Effector memory CD8-positive, alpha-beta T cell (primary cell): ENCODE measurements around the gene DOC2B.

ENCODE experiments used
- ATAC-seq: fragments of 150-1000 bp; cut with Tn5 transposase; replicated peaks from 2 replicates; pipeline ENCODE4 v1.10.0; 2021; ENCODE audit warnings: mild to moderate bottlenecking, moderate library complexity
- DNase-seq, 3 experiments: peaks; one replicate each; pipeline ENCODE4 v3.0.0; 2021
- H3K27ac Mint-ChIP-seq, 2 donors: one replicate each; pipeline ENCODE4 v1.8.0; 2022; ENCODE audit warnings: mild to moderate bottlenecking in 2 of 2, mixed read lengths in 2 of 2, moderate library complexity in 2 of 2
- H3K27me3 Mint-ChIP-seq, 2 donors: one replicate each; pipeline ENCODE4 v1.8.0; 2022; ENCODE audit warnings: mixed read lengths in 2 of 2
- H3K36me3 Mint-ChIP-seq: one replicate; pipeline ENCODE4 v1.8.0; 2022; ENCODE audit warnings: mild to moderate bottlenecking, moderate library complexity, mixed read lengths; ENCODE audit not compliant: insufficient read depth
- H3K4me1 Mint-ChIP-seq, 2 donors: one replicate each; pipeline ENCODE4 v1.8.0; 2022; ENCODE audit warnings: low read depth in 2 of 2, mixed read lengths in 2 of 2
- H3K4me3 Mint-ChIP-seq, 2 donors: one replicate each; pipeline ENCODE4 v1.8.0; 2022; ENCODE audit warnings: mild to moderate bottlenecking in 2 of 2, mixed read lengths in 2 of 2, moderate library complexity in 2 of 2
- H3K9me3 Mint-ChIP-seq, 2 donors: one replicate each; pipeline ENCODE4 v1.8.0; 2022; ENCODE audit warnings: mixed read lengths in 2 of 2

DOC2B gene

GRCh38 chr17:157901-158300, 23.5 kb downstream of the DOC2B start:
- H3K36me3 Mint-ChIP-seq, result no peaks in the 10 kb centered on the region
- no peaks in the 10 kb centered on the region for H3K9me3 Mint-ChIP-seq
- H3K27me3 Mint-ChIP-seq, result peaks cover 14 to 73% of the 10 kb centered on the region in 2 donors
- no peak for DNase-seq
- H3K4me1 Mint-ChIP-seq, result peaks cover 0 to 2% of the 10 kb centered on the region in 2 donors
- no peak overlapping the region for H3K4me3 Mint-ChIP-seq
- no peak for ATAC-seq
- no peak overlapping the region for H3K27ac Mint-ChIP-seq

- DNase-seq, result no peak
- H3K27me3 Mint-ChIP-seq, result peaks cover 16 to 73% of the 10 kb centered on the region in 2 donors
- no peak overlapping the region for H3K27ac Mint-ChIP-seq
- no peaks in the 10 kb centered on the region for H3K36me3 Mint-ChIP-seq
- H3K4me3 Mint-ChIP-seq, result no peak overlapping the region
- peaks cover 0 to 2% of the 10 kb centered on the region in 2 donors for H3K4me1 Mint-ChIP-seq
- no peaks in the 10 kb centered on the region for H3K9me3 Mint-ChIP-seq
- ATAC-seq, result no peak
These were observed 24.5 kb downstream of the DOC2B start for GRCh38 chr17:156946-157345.

- Mint-ChIP-seq H3K4me3 (no peak overlapping the region), H3K4me1 (peaks cover 0 to 2% of the 10 kb centered on the region in 2 donors), H3K27ac (no peak overlapping the region), H3K27me3 (peaks cover 17 to 72% of the 10 kb centered on the region in 2 donors), H3K36me3 (no peaks in the 10 kb centered on the region), H3K9me3 (no peaks in the 10 kb centered on the region)
- DNase-seq (no peak), ATAC-seq (no peak)
These were observed 25.3 kb downstream of the DOC2B start for GRCh38 chr17:156094-156621.

GRCh38 chr17:155576-155975, 25.9 kb downstream of the DOC2B start:
- Mint-ChIP-seq H3K4me1 (peaks cover 0 to 2% of the 10 kb centered on the region in 2 donors), H3K9me3 (no peaks in the 10 kb centered on the region), H3K4me3 (no peak overlapping the region), H3K36me3 (no peaks in the 10 kb centered on the region), H3K27me3 (peaks cover 17 to 67% of the 10 kb centered on the region in 2 donors), H3K27ac (no peak overlapping the region)
- ATAC-seq (no peak), DNase-seq (no peak)

- ATAC-seq (no peak), DNase-seq (no peak)
- H3K36me3 Mint-ChIP-seq, result no peaks in the 10 kb centered on the region
- no peaks in the 10 kb centered on the region for H3K9me3 Mint-ChIP-seq
- H3K27ac Mint-ChIP-seq, result no peak overlapping the region
- H3K4me1 Mint-ChIP-seq, result peaks cover 0 to 2% of the 10 kb centered on the region in 2 donors
- no peak overlapping the region for H3K4me3 Mint-ChIP-seq
- H3K27me3 Mint-ChIP-seq, result peaks cover 21 to 62% of the 10 kb centered on the region in 2 donors
These were observed 27.6 kb downstream of the DOC2B start for GRCh38 chr17:153851-154250.

GRCh38 chr17:152860-153420, 28.5 kb downstream of the DOC2B start:
- Mint-ChIP-seq H3K27ac (no peak overlapping the region), H3K4me1 (peaks cover 0 to 2% of the 10 kb centered on the region in 2 donors), H3K27me3 (peaks cover 16 to 63% of the 10 kb centered on the region in 2 donors), H3K9me3 (no peaks in the 10 kb centered on the region), H3K4me3 (no peak overlapping the region), H3K36me3 (no peaks in the 10 kb centered on the region)
- DNase-seq (no peak), ATAC-seq (no peak)

- Mint-ChIP-seq H3K4me3 (no peak overlapping the region), H3K27me3 (peaks cover 16 to 59% of the 10 kb centered on the region in 2 donors), H3K27ac (no peak overlapping the region), H3K4me1 (peaks cover 0 to 2% of the 10 kb centered on the region in 2 donors), H3K36me3 (no peaks in the 10 kb centered on the region), H3K9me3 (no peaks in the 10 kb centered on the region)
- DNase-seq (no peak), ATAC-seq (no peak)
These were observed 29.3 kb downstream of the DOC2B start for GRCh38 chr17:151886-152859.

- peaks cover 0 to 2% of the 10 kb centered on the region in 2 donors for H3K4me1 Mint-ChIP-seq
- H3K36me3 Mint-ChIP-seq, result no peaks in the 10 kb centered on the region
- ATAC-seq, result no peak
These were observed 30.4 kb downstream of the DOC2B start for GRCh38 chr17:151004-151403.

GRCh38 chr17:149897-150584, 31.4 kb downstream of the DOC2B start:
- Mint-ChIP-seq H3K36me3 (no peaks in the 10 kb centered on the region), H3K4me1 (peaks cover 0 to 2% of the 10 kb centered on the region in 2 donors), H3K9me3 (no peaks in the 10 kb centered on the region), H3K27ac (no peak overlapping the region), H3K4me3 (no peak overlapping the region), H3K27me3 (peaks cover 16 to 40% of the 10 kb centered on the region in 2 donors)
- no peak for DNase-seq
- ATAC-seq, result no peak

More at GRCh38 chr17:151004-151403, 30.4 kb downstream of the DOC2B start:
- H3K4me3 Mint-ChIP-seq, result no peak overlapping the region
- H3K27me3 Mint-ChIP-seq, result peaks cover 16 to 47% of the 10 kb centered on the region in 2 donors
- H3K27ac Mint-ChIP-seq, result no peak overlapping the region
- no peak for DNase-seq
- H3K9me3 Mint-ChIP-seq, result no peaks in the 10 kb centered on the region

GRCh38 chr17:149231-149630, 32.2 kb downstream of the DOC2B start:
- Mint-ChIP-seq H3K4me1 (peaks cover 0 to 2% of the 10 kb centered on the region in 2 donors), H3K27ac (no peak overlapping the region), H3K27me3 (peaks cover 16 to 39% of the 10 kb centered on the region in 2 donors), H3K36me3 (no peaks in the 10 kb centered on the region), H3K9me3 (no peaks in the 10 kb centered on the region), H3K4me3 (no peak overlapping the region)
- DNase-seq (no peak), ATAC-seq (no peak)

- DNase-seq, result no peak
- H3K4me1 Mint-ChIP-seq, result peaks cover 0 to under 1% of the 10 kb centered on the region in 2 donors
- H3K9me3 Mint-ChIP-seq, result no peaks in the 10 kb centered on the region
- H3K4me3 Mint-ChIP-seq, result no peak overlapping the region
- H3K36me3 Mint-ChIP-seq, result no peaks in the 10 kb centered on the region
- H3K27ac Mint-ChIP-seq, result no peak overlapping the region
- no peak for ATAC-seq
- peaks cover 16 to 36% of the 10 kb centered on the region in 2 donors for H3K27me3 Mint-ChIP-seq
These were observed 32.7 kb downstream of the DOC2B start for GRCh38 chr17:148757-149156.

GRCh38 chr17:147796-148740, 33.4 kb downstream of the DOC2B start:
- Mint-ChIP-seq H3K9me3 (no peaks in the 10 kb centered on the region), H3K27ac (no peak overlapping the region), H3K27me3 (peaks cover 16 to 31% of the 10 kb centered on the region in 2 donors), H3K4me1 (no peaks in the 10 kb centered on the region), H3K36me3 (no peaks in the 10 kb centered on the region), H3K4me3 (no peak overlapping the region)
- ATAC-seq (no peak), DNase-seq (no peak)
